Tibial nerve (tissue), 4 donors: ENCODE measurements around the gene ZNF853.

ENCODE experiments used
- EP300 ChIP-seq, 2 donors: sonication (generic); formaldehyde crosslinking; IDR thresholded peaks; one replicate each; pipeline ENCODE4 v1.6.1; 2017; ENCODE audit warnings: antibody characterized with exemption in 2 of 2, mild to moderate bottlenecking in 1 of 2
- POLR2A ChIP-seq, 2 donors: fragments of 450-650 bp; IDR thresholded peaks; one replicate each; pipeline ENCODE4 v1.6.1; 2017; ENCODE audit warnings: antibody characterized with exemption in 2 of 2, mild to moderate bottlenecking in 2 of 2, moderate library complexity in 2 of 2
- TF ChIP-seq, protein P1 (sequence below), 5 experiments: fragments of 200-600 bp in 3 of 5; fragments of 450-650 bp in 2 of 5; sonication (generic) in 3 of 5; IDR thresholded peaks; one replicate each; pipeline ENCODE4 v1.5.1; 2016 to 2019; ENCODE audit warnings: antibody characterized with exemption in 5 of 5, mild to moderate bottlenecking in 3 of 5, moderate library complexity in 2 of 5

DNA sequence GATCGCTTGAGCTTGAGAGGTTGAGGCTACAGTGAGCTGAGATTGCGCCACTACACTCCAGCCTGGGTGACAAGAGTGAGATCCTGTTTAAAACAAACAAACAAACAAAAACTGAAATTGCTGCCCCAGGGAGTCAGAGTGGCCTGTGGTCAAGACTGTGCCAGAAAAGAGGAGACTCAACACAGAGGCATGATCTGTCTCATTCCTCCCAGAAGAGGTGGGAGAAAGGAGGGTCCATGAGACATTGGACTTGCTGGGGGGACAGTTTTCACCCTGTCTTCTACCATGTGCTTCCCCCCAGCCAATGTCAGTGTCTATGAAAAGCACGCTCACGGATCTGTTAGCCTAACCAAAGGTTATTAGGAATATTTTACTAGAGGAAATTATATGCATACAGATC is 3.2 kb downstream of the ZNF853 start:
- TF ChIP-seq, protein P1, sequence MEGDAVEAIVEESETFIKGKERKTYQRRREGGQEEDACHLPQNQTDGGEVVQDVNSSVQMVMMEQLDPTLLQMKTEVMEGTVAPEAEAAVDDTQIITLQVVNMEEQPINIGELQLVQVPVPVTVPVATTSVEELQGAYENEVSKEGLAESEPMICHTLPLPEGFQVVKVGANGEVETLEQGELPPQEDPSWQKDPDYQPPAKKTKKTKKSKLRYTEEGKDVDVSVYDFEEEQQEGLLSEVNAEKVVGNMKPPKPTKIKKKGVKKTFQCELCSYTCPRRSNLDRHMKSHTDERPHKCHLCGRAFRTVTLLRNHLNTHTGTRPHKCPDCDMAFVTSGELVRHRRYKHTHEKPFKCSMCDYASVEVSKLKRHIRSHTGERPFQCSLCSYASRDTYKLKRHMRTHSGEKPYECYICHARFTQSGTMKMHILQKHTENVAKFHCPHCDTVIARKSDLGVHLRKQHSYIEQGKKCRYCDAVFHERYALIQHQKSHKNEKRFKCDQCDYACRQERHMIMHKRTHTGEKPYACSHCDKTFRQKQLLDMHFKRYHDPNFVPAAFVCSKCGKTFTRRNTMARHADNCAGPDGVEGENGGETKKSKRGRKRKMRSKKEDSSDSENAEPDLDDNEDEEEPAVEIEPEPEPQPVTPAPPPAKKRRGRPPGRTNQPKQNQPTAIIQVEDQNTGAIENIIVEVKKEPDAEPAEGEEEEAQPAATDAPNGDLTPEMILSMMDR (IDR thresholded peaks at IDR 0.05): no peak
- TF ChIP-seq POLR2A (IDR thresholded peaks at IDR 0.05) (no peak), EP300 (IDR thresholded peaks at IDR 0.05) (no peak)
